HG03175 (cell line): ENCODE results near the gene PKP3.

Experiments used
- ATAC-seq: cut with Tn5 transposase; IDR thresholded peaks from one replicate; pipeline ENCODE4 v1.9.1; 2021; ENCODE audit warnings: mild to moderate bottlenecking, moderate library complexity; ENCODE audit not compliant: unreplicated experiment

PKP3 gene

DNA sequence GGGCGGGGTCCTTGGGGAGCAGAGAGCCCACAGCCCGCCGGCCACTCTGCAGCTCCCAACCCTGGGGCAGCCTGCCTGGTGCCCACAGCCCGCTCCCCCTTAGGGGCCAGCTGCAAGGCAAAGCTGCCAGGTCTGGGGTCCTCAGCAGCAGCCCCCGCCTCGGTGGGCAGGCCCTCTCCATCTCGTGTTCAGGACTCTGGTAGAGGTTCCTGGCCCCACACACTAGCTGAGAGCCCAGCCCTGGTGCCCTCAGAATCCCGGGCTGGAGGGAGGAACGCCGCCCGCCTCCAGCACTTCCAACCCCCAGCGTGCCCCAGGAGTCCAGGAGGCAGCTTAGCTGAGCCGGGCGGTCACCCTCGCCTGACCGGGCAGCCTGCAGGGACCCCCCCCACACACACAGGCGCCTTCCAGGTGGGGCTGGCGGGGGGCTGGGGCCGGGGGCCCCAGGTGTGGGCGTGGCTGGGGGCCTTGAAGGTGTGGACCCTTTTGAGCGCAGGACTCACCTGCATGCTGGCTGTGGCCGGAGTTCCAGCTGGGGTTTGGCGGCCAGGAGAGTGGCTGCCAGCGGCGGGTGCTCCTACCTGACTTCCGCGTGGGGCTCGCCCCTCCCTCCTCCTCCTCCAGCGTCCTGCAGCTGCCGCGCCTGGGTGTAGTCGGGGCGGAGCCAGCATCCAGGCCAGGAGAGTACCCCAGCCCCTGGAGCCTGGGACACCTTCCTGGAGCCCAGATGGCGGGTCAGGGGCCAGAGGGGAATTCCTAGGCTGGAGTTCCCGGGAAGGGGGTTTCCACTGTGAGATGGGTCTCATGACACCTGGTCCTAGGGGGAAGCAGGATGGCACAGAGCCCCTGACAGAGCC lies 47.6 kb downstream of the PKP3 start, which contains the start of gene ANO9:
Gene ANO9 (minus strand): TSS at position 594 of the 857 bp plus-strand sequence. CDS start 85 bp downstream, at position 509.
- ATAC-seq: no peak

DNA sequence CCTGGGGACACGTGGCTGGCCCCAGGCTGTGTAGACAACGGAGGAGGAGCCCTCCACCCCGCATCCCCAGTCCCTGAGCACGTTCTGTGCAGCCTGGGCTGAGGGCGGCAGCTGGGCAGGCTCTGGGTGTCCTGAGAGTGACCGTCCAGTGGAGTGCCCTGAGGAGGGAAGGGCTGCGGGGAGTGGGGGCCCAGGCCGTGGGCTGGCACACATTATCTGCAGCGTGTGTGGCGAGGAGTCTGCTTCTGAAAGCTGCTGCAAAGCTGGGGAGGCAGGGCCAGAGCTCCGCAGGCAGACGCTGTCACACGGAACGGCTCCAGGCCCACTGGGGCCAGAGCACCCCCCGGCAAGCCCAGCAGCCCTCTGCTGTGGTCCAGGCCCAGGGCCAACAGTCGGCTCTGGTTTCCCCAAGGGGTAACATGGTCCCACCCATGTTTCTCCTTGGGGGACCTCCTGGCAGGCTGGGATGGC lies 48.6 kb downstream of the PKP3 start:
- ATAC-seq: no peak

DNA sequence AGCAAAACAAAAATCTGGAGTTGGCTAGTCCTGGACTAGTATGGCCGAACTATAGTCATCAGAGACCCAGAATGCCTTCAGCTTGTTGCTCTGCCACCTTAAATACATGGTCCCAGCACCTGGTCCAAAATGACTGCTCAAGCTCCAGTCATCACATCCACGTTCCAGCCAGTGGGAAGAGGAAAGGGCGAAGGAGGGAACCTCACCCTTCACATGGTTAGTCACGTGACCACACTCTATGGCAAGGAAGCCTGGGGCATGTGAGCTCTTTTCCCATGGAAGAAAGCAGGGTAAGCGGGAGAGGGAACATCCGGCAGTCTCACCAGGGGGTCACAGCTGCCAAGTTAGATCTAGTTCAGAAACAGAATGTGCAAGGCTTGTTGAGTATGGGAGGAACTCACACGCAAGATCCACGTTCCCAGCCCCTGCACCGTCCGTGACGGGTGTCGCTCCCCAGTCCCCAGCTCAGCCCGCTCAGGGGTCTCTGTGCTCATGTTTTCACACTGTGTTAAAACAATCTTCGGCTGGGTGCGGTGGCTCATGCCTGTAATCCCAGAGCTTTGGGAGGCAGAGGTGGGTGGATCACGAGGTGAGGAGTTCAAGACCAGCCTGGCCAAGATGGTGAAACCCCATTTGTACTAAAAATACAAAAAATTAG lies 49.7 kb downstream of the PKP3 start:
- ATAC-seq: no peak

DNA sequence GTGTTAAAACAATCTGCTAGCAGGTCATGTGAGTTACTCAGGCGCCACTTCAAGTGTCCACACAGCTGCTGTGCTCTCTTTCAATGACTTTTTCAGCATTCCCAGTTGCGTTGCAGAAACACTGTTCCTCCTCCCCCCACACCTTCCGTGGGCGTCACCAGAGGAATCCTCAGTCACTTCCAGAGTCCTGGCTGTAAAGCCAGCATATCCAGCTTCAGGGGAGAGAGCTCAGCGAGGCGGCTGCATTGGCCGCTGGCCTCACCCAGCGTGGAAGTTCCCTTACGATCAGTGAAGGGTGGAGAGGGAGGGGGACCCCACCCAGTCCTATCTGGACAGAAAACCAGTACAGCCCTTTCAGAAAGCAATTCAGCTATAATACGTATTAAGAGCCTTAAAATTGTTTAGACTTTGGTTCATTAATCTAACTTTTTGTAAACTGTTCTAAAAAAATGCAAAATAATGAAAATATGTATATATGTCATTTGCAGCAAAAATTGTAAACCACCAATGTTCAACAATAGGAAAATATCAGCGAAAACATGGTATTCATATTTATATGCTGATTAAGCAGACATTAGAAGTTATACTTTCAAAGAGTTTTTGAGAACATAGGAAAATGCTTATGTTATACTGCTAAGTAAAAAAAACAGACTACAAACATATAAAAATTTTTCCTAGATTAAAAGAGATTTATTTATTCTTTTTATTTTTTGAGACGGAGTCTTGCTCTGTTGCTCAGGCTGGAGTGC lies 50.6 kb downstream of the PKP3 start:
- no peak for ATAC-seq

- ATAC-seq: no peak
Observed at GRCh38 chr11:445765-446588, 52.0 kb downstream of the PKP3 start.

GRCh38 chr11:446891-447290 lies 52.9 kb downstream of the PKP3 start:
- ATAC-seq: no peak

DNA sequence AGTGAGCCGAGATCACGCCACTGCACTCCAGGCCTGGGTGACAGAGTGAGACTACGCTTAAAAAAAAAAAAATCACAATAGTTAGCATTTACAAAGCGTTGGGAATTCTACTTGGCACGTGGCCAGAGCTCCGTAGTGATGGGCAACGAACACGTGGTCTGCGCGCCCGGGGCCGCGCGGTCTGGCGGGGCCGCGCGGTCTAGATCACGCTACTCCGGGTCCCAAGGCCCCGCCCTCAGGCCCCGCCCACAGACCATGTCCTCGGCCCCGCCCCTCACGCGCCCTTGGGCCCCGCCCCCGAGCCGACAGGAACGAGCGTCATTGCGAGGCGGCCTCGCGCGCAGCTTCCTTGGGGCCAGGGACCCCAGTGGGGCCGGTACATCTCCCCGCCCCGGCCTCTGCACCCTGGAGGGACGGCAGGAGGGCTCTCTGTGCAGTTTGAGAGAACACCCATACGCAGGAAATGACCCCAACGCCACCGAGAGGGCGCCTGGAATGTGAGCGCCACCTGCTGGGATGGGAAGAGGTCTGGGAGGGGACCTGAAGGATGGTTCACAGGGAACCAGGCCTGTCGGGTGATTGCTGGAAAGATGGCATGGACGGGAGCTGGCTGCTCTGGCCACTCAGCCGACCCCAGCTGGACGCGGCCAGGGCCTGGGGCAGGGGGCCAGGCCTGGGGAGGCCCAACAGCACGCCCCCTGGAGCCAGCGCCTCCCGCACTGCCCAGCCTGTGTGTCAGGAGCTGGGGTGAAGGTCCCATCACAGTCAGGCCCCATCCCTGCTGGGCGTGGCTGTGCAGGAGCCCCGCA lies 54.1 kb downstream of the PKP3 start:
- peak; percentile 49 for ATAC-seq

DNA sequence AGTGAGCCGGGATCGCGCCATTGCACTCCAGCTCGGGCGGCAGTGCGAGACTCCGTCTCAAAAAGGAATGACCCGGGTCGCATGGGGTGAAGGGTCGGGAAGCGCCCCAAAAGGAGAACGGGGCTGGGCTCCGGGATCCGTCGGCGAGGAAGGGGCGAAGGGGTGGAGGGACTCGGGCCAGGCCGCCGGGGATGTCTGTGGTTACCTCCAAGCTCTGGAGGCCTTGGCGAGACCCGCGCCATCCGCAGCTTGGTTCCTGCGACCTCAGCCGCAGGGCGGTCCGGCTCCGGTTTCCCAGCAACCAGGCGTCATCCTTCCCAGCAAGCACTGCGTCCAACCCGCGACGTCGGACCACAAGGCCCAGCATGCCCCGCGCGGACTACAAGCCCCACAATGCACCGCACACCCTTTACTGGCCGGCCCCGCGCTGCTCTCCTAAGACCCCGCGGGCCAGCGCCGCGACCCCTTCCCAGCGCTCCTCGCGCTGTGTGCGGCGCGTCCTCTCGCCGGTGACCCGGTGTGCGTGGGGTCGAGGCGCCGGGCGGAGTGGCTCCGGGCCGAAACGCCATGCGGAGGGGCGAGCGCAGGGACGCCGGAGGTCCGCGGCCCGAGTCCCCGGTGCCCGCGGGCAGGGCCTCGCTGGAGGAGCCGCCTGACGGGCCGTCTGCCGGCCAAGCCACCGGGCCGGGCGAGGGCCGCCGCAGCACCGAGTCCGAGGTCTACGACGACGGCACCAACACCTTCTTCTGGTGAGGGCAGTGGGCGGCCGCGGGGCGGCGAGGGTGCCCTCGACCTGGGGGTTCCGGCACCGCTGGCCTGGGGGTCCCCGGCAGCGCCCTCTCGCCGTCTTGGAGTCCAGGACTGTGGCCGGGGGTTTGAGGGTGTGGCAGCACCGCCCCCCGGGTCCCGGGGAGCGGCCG lies 56.1 kb downstream of the PKP3 start, which contains the start of gene PTDSS2:
Gene PTDSS2 (plus strand): TSS at position 391 of the 920 bp plus-strand sequence. CDS start 177 bp downstream, at position 568.
- ATAC-seq: peak; percentile 77

DNA sequence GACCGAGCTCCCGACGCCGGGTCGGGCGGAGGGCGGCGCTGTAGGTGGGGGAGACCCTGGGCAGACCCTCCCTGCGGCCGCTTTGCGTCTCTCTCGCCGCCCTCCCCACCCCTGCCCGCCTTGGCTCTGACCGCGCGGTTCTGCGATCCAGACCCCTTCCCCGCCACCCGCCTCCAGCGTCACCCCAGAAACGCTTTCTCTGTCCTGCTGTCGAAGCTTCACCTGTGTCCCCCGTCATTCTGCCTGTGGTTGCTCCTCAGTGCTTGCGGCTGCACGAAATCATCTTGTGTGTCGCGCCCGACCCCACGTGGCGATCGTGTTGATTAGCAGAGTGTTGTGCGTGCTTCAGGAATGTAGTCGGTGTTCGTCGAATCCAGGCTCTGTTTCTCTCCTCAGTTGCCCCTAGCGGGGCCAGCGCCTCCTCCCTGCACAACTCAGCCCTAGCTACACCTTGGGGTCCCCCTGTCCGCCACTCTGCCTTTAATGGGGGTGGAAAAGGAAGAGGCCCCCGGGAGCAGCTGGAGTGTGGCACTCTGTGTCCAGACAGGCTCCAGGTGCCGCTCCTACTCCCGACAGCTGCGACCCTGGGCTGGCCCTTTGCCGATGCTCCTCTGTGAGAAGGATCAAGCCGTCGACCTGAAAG lies 56.9 kb downstream of the PKP3 start:
- ATAC-seq: no peak

- ATAC-seq: no peak
Observed at GRCh38 chr11:451738-452137, 57.7 kb downstream of the PKP3 start.

DNA sequence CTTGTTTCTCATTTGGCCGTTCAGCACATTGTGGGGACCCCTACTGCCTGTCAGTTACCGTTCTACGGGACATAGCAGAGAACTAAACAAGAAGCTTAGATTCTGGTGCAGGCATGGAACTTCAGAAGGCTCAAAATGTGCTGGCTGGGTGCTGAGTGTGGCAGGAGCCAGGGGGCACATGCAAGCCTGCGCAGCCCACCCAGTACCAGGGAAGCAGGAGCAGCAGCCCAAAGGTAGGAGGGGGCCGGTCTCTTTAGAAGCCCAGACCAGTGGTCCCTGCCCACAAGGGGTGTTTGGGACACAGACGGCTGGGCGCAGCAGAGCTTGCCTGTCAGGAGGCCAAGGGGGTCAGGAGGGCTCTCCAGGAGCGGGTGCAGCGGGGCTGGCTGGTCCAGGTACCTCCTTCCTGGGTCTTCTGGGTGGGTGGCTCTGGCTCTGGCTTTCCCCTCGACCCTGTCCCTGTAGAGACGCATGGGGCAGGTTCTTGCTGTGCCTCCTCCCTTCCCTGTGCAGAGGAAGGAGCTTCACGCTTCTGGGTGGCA lies 58.3 kb downstream of the PKP3 start:
- no peak for ATAC-seq

GRCh38 chr11:452916-453527 lies 59.0 kb downstream of the PKP3 start:
- ATAC-seq: no peak

- ATAC-seq: no peak
Observed at GRCh38 chr11:453564-453963, 59.6 kb downstream of the PKP3 start.

DNA sequence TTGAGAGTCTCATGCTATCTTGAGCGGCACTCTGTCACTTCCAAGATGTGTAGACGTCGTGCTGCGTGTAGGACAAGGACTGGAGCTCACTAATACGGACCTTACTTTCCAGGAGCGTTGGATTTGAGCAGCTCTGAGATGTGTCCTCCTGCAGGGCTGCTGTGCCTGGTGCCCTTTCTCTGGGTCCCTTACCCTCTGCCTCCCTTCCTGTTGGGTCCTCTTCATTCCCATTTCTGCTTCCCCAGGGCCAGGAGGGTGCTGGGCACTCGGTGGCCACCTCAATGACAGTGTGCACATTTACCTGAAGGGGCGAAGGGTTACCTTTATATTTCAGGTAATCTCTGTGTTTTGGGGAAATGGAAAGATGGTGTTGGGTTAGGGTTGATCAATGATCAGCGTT lies 60.0 kb downstream of the PKP3 start:
- no peak for ATAC-seq
